GM19193 (cell line): ENCODE results near the gene DHCR7.

ENCODE experiments used
- POLR2A ChIP-seq: IDR thresholded peaks from 4 replicates; pipeline ENCODE4 v1.6.1; 2011; ENCODE audit not compliant: insufficient read depth, insufficient read length; ENCODE audit errors: extremely low read depth

DHCR7 gene

DNA sequence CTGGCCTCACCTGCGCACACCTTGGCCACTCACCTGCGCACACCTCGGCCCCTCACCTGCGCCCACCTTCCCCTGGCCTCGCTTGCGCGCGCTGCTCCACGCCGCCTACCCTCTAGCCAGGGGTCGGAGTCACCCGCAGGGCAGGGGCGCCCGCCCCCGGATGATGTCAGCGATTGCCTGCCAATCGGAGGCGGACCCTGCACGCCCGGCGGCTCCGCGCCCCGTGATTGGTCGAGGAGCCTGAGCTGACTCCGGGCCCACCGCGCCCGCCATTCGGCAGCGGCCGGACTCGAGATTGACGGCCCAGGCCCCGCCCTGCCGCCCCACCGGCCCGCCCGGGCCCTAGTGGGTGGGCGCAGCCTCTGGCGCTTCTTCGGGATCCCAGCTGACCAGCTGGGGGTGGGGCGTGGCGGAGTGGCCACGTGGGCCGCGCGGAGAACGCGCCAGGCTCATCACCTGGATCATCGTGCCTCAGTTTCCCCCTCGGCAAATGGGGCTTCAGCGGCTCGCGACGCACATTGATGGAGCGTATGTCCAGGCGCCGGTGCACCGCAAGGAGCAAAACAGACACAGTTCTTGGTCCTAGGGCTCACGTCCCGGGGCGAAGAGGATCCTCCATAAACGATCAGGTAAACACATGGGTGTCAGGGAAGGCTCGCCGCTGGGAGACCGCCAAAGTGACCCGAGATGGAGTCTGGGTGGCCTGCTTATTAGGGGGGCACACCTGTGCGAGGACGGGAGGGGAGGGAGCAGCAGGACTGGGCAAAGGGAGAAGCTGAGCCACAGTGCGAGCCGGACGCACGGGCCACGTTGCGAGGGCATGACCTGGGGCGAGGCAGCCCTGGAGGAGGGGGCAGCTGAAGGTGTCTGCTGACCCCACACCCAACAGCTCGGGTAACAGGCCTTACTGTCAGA lies at the start of gene DHCR7:
TSS of gene DHCR7 (minus strand) at position 137 of the 915 bp plus-strand sequence. CDS start 3,441 bp downstream, outside the sequence.
- peak; percentile 74 for TF ChIP-seq POLR2A

- TF ChIP-seq POLR2A, result no peak
Measured at GRCh38 chr11:71496421-71496820, 48.2 kb upstream of the DHCR7 start.

DNA sequence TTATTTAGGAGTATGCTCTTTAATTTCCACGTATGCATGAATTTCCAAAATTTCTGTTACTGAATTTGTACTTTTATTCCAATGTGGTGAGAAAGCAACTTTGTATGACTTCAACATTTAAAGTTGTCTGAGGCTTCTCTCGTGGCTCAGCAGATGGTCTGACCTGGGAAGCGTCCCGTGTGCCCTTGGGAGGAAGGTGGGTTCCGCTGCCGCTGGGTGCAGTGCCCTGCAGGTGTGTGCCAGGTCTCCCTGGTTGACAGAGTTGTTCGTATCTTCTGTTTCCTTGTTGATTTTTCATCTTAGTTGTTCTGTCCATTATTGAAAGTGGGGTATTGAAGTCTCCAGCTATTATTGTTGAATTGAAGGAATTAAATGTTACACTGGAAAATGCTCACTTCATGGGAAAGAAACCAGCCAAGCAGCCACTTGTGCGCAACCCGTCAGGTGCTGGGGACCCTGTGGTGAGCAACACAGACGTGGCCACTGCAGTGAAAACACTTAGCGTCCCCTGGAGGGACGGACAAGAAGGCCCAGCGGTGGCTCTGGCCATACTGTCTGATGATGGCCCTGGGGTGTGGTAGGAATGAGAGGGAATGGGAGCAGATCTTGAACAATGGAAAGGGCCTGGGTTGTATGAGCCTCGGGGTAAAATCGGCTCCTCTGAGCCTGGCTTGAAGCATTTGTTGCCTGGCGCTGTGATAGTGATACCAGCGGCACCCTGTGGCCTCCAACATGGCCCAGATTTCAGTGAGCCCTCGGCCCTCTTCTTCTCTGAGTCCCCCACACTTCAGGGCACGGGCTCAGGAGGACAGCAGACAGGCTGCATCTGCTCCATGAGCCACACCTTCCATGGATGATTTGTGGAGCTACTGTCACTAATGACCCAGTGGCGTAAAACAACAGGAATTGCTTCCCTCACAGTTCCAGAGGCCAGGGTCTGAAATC lies 47.4 kb upstream of the DHCR7 start:
- TF ChIP-seq POLR2A, result no peak

- TF ChIP-seq POLR2A, result no peak
Measured at GRCh38 chr11:71491940-71492339, 43.7 kb upstream of the DHCR7 start.

GRCh38 chr11:71491531-71491930 lies 43.3 kb upstream of the DHCR7 start:
- no peak for TF ChIP-seq POLR2A

GRCh38 chr11:71490731-71491390 lies 42.7 kb upstream of the DHCR7 start:
- TF ChIP-seq POLR2A, result no peak

DNA sequence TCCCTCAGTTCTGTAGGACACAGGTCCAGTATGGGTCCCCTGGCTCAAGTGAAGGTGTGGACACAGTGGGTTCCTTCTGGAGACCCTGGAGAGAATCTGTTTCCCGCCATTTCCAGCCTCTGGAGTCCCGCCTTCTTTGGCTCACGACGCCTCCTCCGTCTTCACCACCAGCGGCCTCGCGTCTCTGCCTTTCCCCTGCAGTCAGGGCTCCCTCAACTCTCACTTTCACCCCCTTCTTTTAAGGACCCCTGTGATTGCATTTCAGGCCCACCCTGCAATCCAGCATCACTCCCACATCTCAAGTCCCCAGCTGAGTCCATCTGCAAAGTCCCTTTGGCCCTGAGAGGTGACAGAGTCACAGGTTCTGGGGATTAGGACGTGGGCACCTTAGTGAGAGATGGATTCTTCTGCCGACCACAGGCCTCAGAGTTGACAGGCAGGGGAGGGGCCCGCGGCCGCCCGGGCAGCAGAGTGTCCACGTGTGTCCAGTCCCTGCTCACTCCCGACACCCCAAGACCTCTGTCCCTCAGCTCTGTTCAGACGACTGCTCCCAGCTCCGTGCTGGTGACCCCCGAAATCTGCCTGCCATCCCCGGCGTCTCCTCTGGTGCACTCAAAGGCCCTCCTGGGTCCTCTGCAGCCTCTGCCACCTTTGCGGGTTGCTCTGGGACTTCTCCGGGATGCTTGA lies 42.0 kb upstream of the DHCR7 start:
- no peak for TF ChIP-seq POLR2A

- TF ChIP-seq POLR2A, result no peak
Measured at GRCh38 chr11:71489311-71490043, 41.3 kb upstream of the DHCR7 start.

GRCh38 chr11:71488681-71489270 lies 40.6 kb upstream of the DHCR7 start:
- no peak for TF ChIP-seq POLR2A

GRCh38 chr11:71486320-71486719 lies 38.1 kb upstream of the DHCR7 start:
- TF ChIP-seq POLR2A, result no peak

GRCh38 chr11:71485466-71485865 lies 37.3 kb upstream of the DHCR7 start:
- TF ChIP-seq POLR2A, result no peak

GRCh38 chr11:71485063-71485399 lies 36.8 kb upstream of the DHCR7 start:
- no peak for TF ChIP-seq POLR2A

GRCh38 chr11:71484248-71485062 lies 36.3 kb upstream of the DHCR7 start:
- TF ChIP-seq POLR2A, result no peak

- TF ChIP-seq POLR2A, result no peak
Measured at GRCh38 chr11:71483692-71484091, 35.5 kb upstream of the DHCR7 start.
